H1 (cell line): Measurements from ENCODE around the gene F3. TPM values are rescaled to one million over a fixed set of nuclear protein-coding genes. Genes with fewer than 3 reads are reported as not detected.

ENCODE experiments used
- CTCF ChIA-PET: fragments of 300-600 bp; sonication (Branson Sonifier 250); formaldehyde crosslinking; loops from one replicate; lab custom pipeline; 2021; ENCODE audit not compliant: partially characterized antibody; lab: Charles Lee
- POLR2A ChIA-PET: fragments of 300-600 bp; sonication (Branson Sonifier 250); formaldehyde crosslinking; loops from one replicate; lab custom pipeline; 2021; ENCODE audit warnings: inconsistent platforms; ENCODE audit not compliant: partially characterized antibody; lab: Charles Lee
- DNase-seq, 2 experiments: peaks; one replicate each; pipeline versions ENCODE4 v3.0.0 to v3.0.0-alpha.2; 2010 to 2022; ENCODE audit warnings: low spot score in 2 of 2, low read depth in 1 of 2, mixed read lengths in 1 of 2
- FAIRE-seq: peaks from 2 replicates; lab custom pipeline; 2011; peaks lifted over from hg19 to GRCh38; lab: Jason Lieb, UNC
- H2AFZ ChIP-seq: 2 replicates; pipeline ENCODE4 v1.8.1; 2012; ENCODE audit warnings: low read length, inconsistent platforms
- H2AK5ac ChIP-seq: 2 replicates; pipeline ENCODE4 v1.6.1; 2013; ENCODE audit warnings: low read depth, low read length
- H2BK120ac ChIP-seq: replicated peaks from 2 replicates; pipeline ENCODE3; 2013; ENCODE audit warnings: low read depth, low read length, inconsistent platforms
- H2BK12ac ChIP-seq: 2 replicates; pipeline ENCODE4 v1.6.1; 2013; ENCODE audit warnings: low read depth, low read length
- H2BK15ac ChIP-seq: 2 replicates; pipeline ENCODE4 v1.6.1; 2013; ENCODE audit warnings: low read length
- H2BK20ac ChIP-seq: 2 replicates; pipeline ENCODE4 v1.6.1; 2013; ENCODE audit warnings: low read length
- H2BK5ac ChIP-seq: 2 replicates; pipeline ENCODE4 v1.6.1; 2013; ENCODE audit warnings: low read depth, low read length
- H3K14ac ChIP-seq: 2 replicates; pipeline ENCODE4 v1.6.1; 2013; ENCODE audit warnings: inconsistent platforms; ENCODE audit not compliant: insufficient read length
- H3K18ac ChIP-seq: 2 replicates; pipeline ENCODE4 v1.6.1; 2013; ENCODE audit warnings: low read length; ENCODE audit errors: extremely low read depth
- H3K23ac ChIP-seq: 2 replicates; pipeline ENCODE4 v1.6.1; 2013; ENCODE audit warnings: inconsistent platforms; ENCODE audit not compliant: insufficient read length
- H3K23me2 ChIP-seq: 2 replicates; pipeline ENCODE4 v1.6.1; 2013; ENCODE audit warnings: low read depth, low read length
- H3K27ac ChIP-seq: 2 replicates; pipeline ENCODE4 v1.6.1; 2011; ENCODE audit warnings: low read depth, low read length, inconsistent platforms
- H3K27me3 ChIP-seq, 4 experiments: replicated peaks in 1 of 4; 1 replicate in 1 of 4; 2 replicates in 3 of 4; pipeline versions ENCODE4 v1.6.1 to v1.8.1; 2011 to 2013; ENCODE audit warnings: low read length in 3 of 4, mild to moderate bottlenecking in 3 of 4, inconsistent platforms in 2 of 4, mixed read lengths in 2 of 4, moderate library complexity in 1 of 4; ENCODE audit not compliant: control insufficient read depth in 3 of 4, insufficient read depth in 3 of 4; ENCODE audit errors: extremely low read depth in 1 of 4
- H3K36me3 ChIP-seq, 4 experiments: 2 replicates each; pipeline versions ENCODE4 v1.6.1 to v1.8.1; 2011 to 2013; ENCODE audit warnings: mild to moderate bottlenecking in 4 of 4, low read length in 3 of 4, moderate library complexity in 2 of 4, control low read depth in 1 of 4, inconsistent platforms in 1 of 4; ENCODE audit not compliant: insufficient read depth in 4 of 4, control insufficient read depth in 2 of 4
- H3K4ac ChIP-seq: replicated peaks from 2 replicates; pipeline ENCODE3; 2013; ENCODE audit warnings: low read length, low read depth, mixed read lengths, inconsistent platforms; ENCODE audit not compliant: insufficient read length
- H3K4me1 ChIP-seq, 4 experiments: replicated peaks in 1 of 4; 1 replicate in 1 of 4; 2 replicates in 3 of 4; pipeline versions ENCODE4 v1.6.1 to v1.8.1; 2011 to 2013; ENCODE audit warnings: low read length in 3 of 4, inconsistent platforms in 2 of 4, mixed read lengths in 1 of 4; ENCODE audit not compliant: insufficient read depth in 4 of 4, control insufficient read depth in 3 of 4
- H3K4me2 ChIP-seq, 2 experiments: 2 replicates each; pipeline versions ENCODE4 v1.6.1 to v1.8.1; 2011 to 2013; ENCODE audit warnings: low read depth in 2 of 2, low read length in 2 of 2, control low read depth in 1 of 2, inconsistent platforms in 1 of 2, mild to moderate bottlenecking in 1 of 2; ENCODE audit not compliant: insufficient read depth in 1 of 2
- H3K4me3 ChIP-seq, 4 experiments: fragments of 200-600, 300-600 bp in 1 of 4; sonication (generic), shearing (Covaris generic), sonication (Bioruptor Twin) in 1 of 4; 2 replicates each; pipeline versions ENCODE4 v1.5.1 to v1.8.1; 2011 to 2016; ENCODE audit warnings: low read length in 4 of 4, low read depth in 3 of 4, control low read depth in 2 of 4, inconsistent platforms in 2 of 4, mild to moderate bottlenecking in 2 of 4, mixed read lengths in 1 of 4, moderate library complexity in 1 of 4; ENCODE audit not compliant: insufficient read depth in 2 of 4; ENCODE audit errors: extremely low read depth in 1 of 4
- H3K56ac ChIP-seq: replicated peaks from 2 replicates; pipeline ENCODE3; 2013; ENCODE audit warnings: low read depth, mild to moderate bottlenecking, mixed read lengths, low read length, inconsistent platforms; ENCODE audit not compliant: insufficient read length
- H3K79me1 ChIP-seq: 2 replicates; pipeline ENCODE4 v1.6.1; 2013; ENCODE audit warnings: low read depth, low read length, control low read depth
- H3K79me2 ChIP-seq, 2 experiments: 2 replicates each; pipeline versions ENCODE4 v1.6.1 to v1.8.1; 2012 to 2013; ENCODE audit warnings: low read length in 2 of 2, mild to moderate bottlenecking in 2 of 2, inconsistent platforms in 1 of 2; ENCODE audit not compliant: insufficient read depth in 2 of 2, control insufficient read depth in 1 of 2
- H3K9ac ChIP-seq, 4 experiments: replicated peaks in 1 of 4; 1 replicate in 1 of 4; 2 replicates in 3 of 4; pipeline versions ENCODE4 v1.6.1 to v1.8.1; 2011 to 2013; ENCODE audit warnings: low read depth in 3 of 4, low read length in 3 of 4, control low read depth in 2 of 4, mild to moderate bottlenecking in 2 of 4, moderate library complexity in 2 of 4, inconsistent platforms in 1 of 4; ENCODE audit errors: extremely low read depth in 1 of 4
- H3K9me3 ChIP-seq, 2 experiments: 2 replicates each; pipeline versions ENCODE4 v1.6.1 to v1.8.1; 2012 to 2013; ENCODE audit warnings: mild to moderate bottlenecking in 2 of 2, moderate library complexity in 2 of 2, control low read depth in 1 of 2, inconsistent platforms in 1 of 2, low read depth in 1 of 2, low read length in 1 of 2, mixed read lengths in 1 of 2; ENCODE audit not compliant: insufficient read depth in 2 of 2
- H4K20me1 ChIP-seq, 2 experiments: replicated peaks in 1 of 2; 2 replicates each; pipeline versions ENCODE3 to v1.8.1; 2011 to 2013; ENCODE audit warnings: inconsistent platforms in 2 of 2, low read length in 2 of 2, mild to moderate bottlenecking in 1 of 2; ENCODE audit not compliant: insufficient read depth in 2 of 2, control insufficient read depth in 1 of 2
- H4K5ac ChIP-seq: 2 replicates; pipeline ENCODE4 v1.6.1; 2013; ENCODE audit warnings: low read length, low read depth, mixed read lengths, inconsistent platforms; ENCODE audit not compliant: insufficient read length
- H4K8ac ChIP-seq: 2 replicates; pipeline ENCODE4 v1.8.0; 2013; ENCODE audit warnings: mild to moderate bottlenecking, moderate library complexity, low read length, inconsistent platforms; ENCODE audit not compliant: insufficient read depth; ENCODE audit errors: extremely low read depth
- H4K91ac ChIP-seq: replicated peaks from 2 replicates; pipeline ENCODE3; 2013; ENCODE audit warnings: low read length, mixed read lengths, inconsistent platforms; ENCODE audit not compliant: insufficient read length
- CHD2 ChIP-seq: IDR thresholded peaks from 2 replicates; pipeline ENCODE4 v1.6.1; 2012; ENCODE audit warnings: low read length, improper control_type of control experiment
- EP300 ChIP-seq, 2 experiments: IDR thresholded peaks; 1 replicate in 1 of 2; 2 replicates in 1 of 2; pipeline ENCODE4 v1.6.1; 2011 to 2012; ENCODE audit warnings: low read depth in 2 of 2, low read length in 2 of 2, mild to moderate bottlenecking in 2 of 2, borderline replicate concordance in 1 of 2, inconsistent platforms in 1 of 2, moderate library complexity in 1 of 2
- JUN ChIP-seq: IDR thresholded peaks from 2 replicates; pipeline ENCODE4 v1.6.1; 2011; ENCODE audit warnings: low read depth, mild to moderate bottlenecking, improper control_type of control experiment, low read length
- RAD21 ChIP-seq, 2 experiments: IDR thresholded peaks in 1 of 2; conservative IDR thresholded peaks in 1 of 2; 2 replicates each; pipeline ENCODE4 v1.6.1; 2011; ENCODE audit warnings: low read depth in 2 of 2, low read length in 2 of 2, improper control_type of control experiment in 1 of 2, inconsistent platforms in 1 of 2, mild to moderate bottlenecking in 1 of 2, moderate library complexity in 1 of 2
- WGBS, 2 experiments: shearing (Covaris generic) in 1 of 2; methylation state at CpG; one replicate each; pipeline versions ENCODE4 v1.1.6 to v1.1.7; 2013 to 2015; ENCODE audit warnings: low lambda C conversion rate in 2 of 2, mixed read lengths in 2 of 2, inconsistent platforms in 1 of 2, low coverage in 1 of 2, missing lambda C conversion rate in 1 of 2; ENCODE audit not compliant: insufficient replicate concordance in 2 of 2, insufficient coverage in 1 of 2, insufficient read length in 1 of 2; ENCODE audit errors: extremely low coverage in 1 of 2, missing lambda C conversion rate in 1 of 2; 5-methylcytosine and 5-hydroxymethylcytosine counted together
- polyA plus RNA-seq, 7 experiments: library from polyadenylated mRNA; depleted of rRNA in 3 of 7; stranded (reverse) in 5 of 7; unstranded in 2 of 7; fragments of >200 nt in 5 of 7; fragments of 200-250 nt in 2 of 7; gene quantifications; 1 replicate in 5 of 7; 2 replicates in 1 of 7; 4 replicates in 1 of 7; pipeline versions ENCODE4 v1.2.1 to v1.2.3, GENCODE V29; 2011 to 2013; ENCODE audit warnings: missing spikeins in 2 of 7, mixed read lengths in 2 of 7
- total RNA-seq: library from RNA; stranded (reverse); fragmentation: NEBNext Ultra II Directional; extraction: Animal tissue kit (Norgen Biotek cat#: 25700); gene quantifications from 2 replicates; pipeline ENCODE4 v1.2.1, GENCODE V29; 2021
- TF ChIP-seq, protein P1 (sequence below), 3 experiments: IDR thresholded peaks; 1 replicate in 2 of 3; 2 replicates in 1 of 3; pipeline versions ENCODE4 v1.5.1 to v1.6.1; 2011; ENCODE audit warnings: low read length in 3 of 3, mild to moderate bottlenecking in 3 of 3, inconsistent platforms in 2 of 3, low read depth in 1 of 3, moderate library complexity in 1 of 3; ENCODE audit not compliant: insufficient read depth in 1 of 3; ENCODE audit errors: control extremely low read depth in 1 of 3

F3 gene
- total and polyA plus RNA-seq, 2 of the 8 experiments (the other 6 are each of a cell fraction or from before 2014, with no cell fraction given), result 2.6 to 8.6 TPM

GRCh38 chr1:94528299-94528698 is 13.3 kb downstream of the F3 start:
- no peak overlapping the region for H4K5ac ChIP-seq
- H3K14ac ChIP-seq, result no peak overlapping the region
- H2BK5ac ChIP-seq, result no peak overlapping the region
- no peaks in the 10 kb centered on the region for H3K27me3 ChIP-seq
- no peak overlapping the region for H3K18ac ChIP-seq
- no peak for TF ChIP-seq CHD2
- no peak for TF ChIP-seq JUN
- TF ChIP-seq EP300 (IDR thresholded peaks at IDR 0.05; ENCODE audit: borderline replicate concordance in 1 of 2, low read depth in 2 of 2, low read length in 2 of 2), result no peak
- TF ChIP-seq, protein P1, sequence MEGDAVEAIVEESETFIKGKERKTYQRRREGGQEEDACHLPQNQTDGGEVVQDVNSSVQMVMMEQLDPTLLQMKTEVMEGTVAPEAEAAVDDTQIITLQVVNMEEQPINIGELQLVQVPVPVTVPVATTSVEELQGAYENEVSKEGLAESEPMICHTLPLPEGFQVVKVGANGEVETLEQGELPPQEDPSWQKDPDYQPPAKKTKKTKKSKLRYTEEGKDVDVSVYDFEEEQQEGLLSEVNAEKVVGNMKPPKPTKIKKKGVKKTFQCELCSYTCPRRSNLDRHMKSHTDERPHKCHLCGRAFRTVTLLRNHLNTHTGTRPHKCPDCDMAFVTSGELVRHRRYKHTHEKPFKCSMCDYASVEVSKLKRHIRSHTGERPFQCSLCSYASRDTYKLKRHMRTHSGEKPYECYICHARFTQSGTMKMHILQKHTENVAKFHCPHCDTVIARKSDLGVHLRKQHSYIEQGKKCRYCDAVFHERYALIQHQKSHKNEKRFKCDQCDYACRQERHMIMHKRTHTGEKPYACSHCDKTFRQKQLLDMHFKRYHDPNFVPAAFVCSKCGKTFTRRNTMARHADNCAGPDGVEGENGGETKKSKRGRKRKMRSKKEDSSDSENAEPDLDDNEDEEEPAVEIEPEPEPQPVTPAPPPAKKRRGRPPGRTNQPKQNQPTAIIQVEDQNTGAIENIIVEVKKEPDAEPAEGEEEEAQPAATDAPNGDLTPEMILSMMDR (IDR thresholded peaks at IDR 0.05; ENCODE audit: control extremely low read depth in 1 of 3, insufficient read depth in 1 of 3, low read depth in 1 of 3, low read length in 3 of 3), result peak in 1 of 3 experiments; percentile 20; a peak in 1 of 4 replicates
- TF ChIP-seq RAD21 (IDR thresholded peaks at IDR 0.05 in 1 of 2, conservative IDR thresholded peaks at IDR 0.05 in 1 of 2; ENCODE audit: low read depth in 2 of 2, low read length in 2 of 2), result peak in 1 of 2 experiments; percentile 28; a peak in 1 of 4 replicates
- TF ChIP-seq, all 59 proteins: peak for 2
- no peaks in the 10 kb centered on the region for H3K23me2 ChIP-seq
- H4K91ac ChIP-seq, result no peak overlapping the region
- peaks cover 0 to 19% (median 8%) of the 10 kb centered on the region in 4 experiments; a peak in 4 of 8 replicates for H3K36me3 ChIP-seq
- ChIA-PET POLR2A (interaction anchor here (0.9 to 4.2 kb wide), 3 partner anchors 13 to 81 kb away, joined by 3 to 24 read pairs (median 3); partner anchors contain the start of gene F3), CTCF (interaction anchor here (1.0 to 15.1 kb wide), 13 partner anchors 9 to 277 kb away, joined by 3 to 212 read pairs (median 5); partner anchors contain the start of gene F3)
- no peak overlapping the region for H3K9ac ChIP-seq
- H3K4me3 ChIP-seq, result no peak overlapping the region
- H3K56ac ChIP-seq, result no peak overlapping the region
- H3K4me1 ChIP-seq, result peaks cover 0 to 7% (median 3%) of the 10 kb centered on the region in 4 experiments; a peak in 3 of 7 replicates
- no peak overlapping the region for H2BK12ac ChIP-seq
- H3K4ac ChIP-seq, result no peak overlapping the region
- no peaks in the 10 kb centered on the region; the same call in 1 of the 2 replicates for H3K79me1 ChIP-seq
- no peaks in the 10 kb centered on the region for H4K20me1 ChIP-seq
- H4K8ac ChIP-seq, result no peak overlapping the region
- no peak overlapping the region for H2BK20ac ChIP-seq
- H2AK5ac ChIP-seq, result no peak overlapping the region
- no peak overlapping the region for H2AFZ ChIP-seq
- H3K23ac ChIP-seq, result no peak overlapping the region
- DNase-seq (no peak), FAIRE-seq (no peak)
- no peak overlapping the region for H3K4me2 ChIP-seq
- no peak overlapping the region for H3K27ac ChIP-seq
- no peaks in the 10 kb centered on the region for H3K9me3 ChIP-seq
- H2BK15ac ChIP-seq, result no peak overlapping the region
- H2BK120ac ChIP-seq, result no peak overlapping the region
- 88% methylated on average over 1 of the region's 1 CpG; no CpG with 5 or more reads in 1 of the 2 experiments for WGBS, 2 experiments
- H3K79me2 ChIP-seq, result no peaks in the 10 kb centered on the region
